HG02970 (cell line): ENCODE data around the gene HSD17B1.
"Not testable (repeated sequence)": the region's sequence is repeated elsewhere in the genome, so short reads cannot be mapped to it uniquely, and the experiment has no call there.

ENCODE experiments used
- ATAC-seq: cut with Tn5 transposase; IDR thresholded peaks from one replicate; pipeline ENCODE4 v1.9.1; 2021; ENCODE audit warnings: mild to moderate bottlenecking, moderate library complexity, moderate number of reproducible peaks; ENCODE audit not compliant: unreplicated experiment, low FRiP score

The HSD17B1 gene

GRCh38 chr17:42552736-42553135 lies at the start of gene HSD17B1:
HSD17B1 (plus strand) TSS chr17:42552923; CDS start chr17:42552934, 11 bp downstream.
- not testable (repeated sequence) for ATAC-seq

DNA sequence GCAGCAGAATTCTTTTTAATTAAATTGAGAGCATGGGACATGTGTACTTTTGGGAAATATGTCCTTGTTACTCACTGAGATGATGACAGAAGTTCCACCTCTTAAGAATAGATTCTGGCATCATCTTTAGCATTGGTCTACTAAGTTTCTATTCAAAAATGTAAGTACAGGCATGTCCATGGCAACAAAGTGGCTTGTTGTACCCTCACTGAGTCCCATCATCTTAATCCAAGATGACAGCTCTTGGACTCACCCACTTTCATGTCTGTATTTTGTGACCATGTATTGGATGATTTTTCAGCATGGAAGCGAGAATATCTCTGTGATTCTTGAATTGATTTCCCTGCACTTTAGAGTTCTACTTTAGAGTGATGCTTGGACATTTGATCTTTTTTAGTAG lies 49.8 kb upstream of the HSD17B1 start:
- ATAC-seq = no peak

GRCh38 chr17:42507671-42508070 lies 45.1 kb upstream of the HSD17B1 start:
- no peak for ATAC-seq

GRCh38 chr17:42508426-42509165 lies 44.1 kb upstream of the HSD17B1 start:
- no peak for ATAC-seq

DNA sequence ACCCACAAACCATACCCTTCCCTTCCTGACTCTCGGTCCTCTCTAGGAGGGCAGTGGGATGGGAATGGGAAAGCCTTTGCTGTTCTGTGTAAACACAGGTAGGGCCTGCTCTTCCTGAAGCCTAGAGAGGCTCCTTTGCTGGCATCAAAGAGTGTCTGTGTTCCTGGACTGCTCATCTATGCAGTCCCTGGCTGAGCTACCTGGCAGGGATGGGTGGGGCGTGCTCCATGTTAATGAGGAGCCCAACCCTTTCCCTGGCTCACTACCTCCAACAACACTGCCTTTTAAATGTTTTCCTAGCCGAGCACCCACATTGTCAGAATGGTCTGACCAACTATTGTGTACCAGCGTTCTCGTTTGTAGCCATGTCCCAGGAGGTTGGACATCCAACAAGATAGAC lies 43.3 kb upstream of the HSD17B1 start:
- ATAC-seq = no peak

- ATAC-seq = no peak
Measured at GRCh38 chr17:42509841-42510240, 42.9 kb upstream of the HSD17B1 start.

DNA sequence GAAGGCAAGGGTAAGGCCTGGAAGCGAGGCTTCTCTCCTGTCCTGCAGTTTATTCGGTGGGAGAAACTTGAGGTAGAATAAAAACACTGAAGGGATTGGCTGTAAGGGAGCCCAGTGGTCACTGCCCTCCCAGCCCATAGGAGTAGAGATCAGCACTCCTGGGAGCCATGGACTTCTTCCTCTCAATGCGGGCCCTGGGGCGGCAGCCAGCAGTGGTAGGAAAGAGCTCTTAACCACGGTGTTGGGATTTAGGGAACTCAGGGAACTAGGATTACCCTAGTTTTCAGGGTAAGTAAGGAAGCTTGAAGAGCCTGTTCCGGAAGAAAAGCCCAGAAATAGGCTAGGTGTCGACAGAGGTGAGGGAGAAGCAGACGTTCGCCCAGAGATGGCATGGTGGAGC lies 40.5 kb upstream of the HSD17B1 start:
- no peak for ATAC-seq

DNA sequence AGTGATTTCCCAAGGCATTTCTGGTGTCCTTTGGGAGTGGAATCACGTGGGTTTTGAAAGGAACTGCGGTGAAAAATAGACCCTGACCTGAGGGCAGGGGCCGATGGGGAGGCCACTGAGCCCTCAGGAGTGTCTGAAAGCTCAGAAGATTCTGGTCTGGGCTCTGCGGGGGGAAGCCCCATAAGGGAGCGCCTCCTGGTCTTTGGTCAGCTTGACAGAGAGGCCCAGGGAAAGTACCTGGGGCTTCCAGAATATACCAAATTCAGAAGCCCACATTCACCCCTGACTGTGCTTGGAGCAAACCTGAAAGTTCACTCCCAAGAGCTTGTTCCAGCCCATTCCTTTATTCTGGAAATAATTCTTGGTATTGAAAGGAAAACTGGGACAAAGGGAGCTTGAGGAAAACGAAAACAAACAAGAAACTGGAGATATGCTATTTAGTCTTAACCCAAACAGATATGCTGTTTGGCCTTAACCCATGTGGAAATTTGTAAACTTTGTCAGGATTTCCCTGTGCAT lies 39.9 kb upstream of the HSD17B1 start:
- ATAC-seq = no peak

DNA sequence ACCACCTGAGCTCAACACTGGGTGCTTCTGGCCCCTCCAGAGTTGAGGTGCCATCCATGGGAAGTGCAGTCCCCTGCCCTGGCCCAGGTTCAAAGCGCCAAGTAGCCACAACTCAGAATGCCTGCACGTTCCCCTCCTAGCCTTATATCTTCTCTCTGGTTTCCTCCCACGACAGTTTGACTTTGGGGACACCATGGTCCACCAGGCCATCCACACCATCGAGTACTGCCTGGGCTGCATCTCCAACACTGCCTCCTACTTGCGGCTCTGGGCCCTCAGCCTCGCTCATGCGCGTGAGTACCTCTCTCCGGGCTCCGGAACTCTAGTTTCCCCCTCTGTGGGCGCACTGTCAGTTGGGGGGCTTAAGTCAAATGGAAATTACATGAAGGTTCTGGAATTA lies 39.0 kb upstream of the HSD17B1 start:
- ATAC-seq = no peak

GRCh38 chr17:42514279-42514678 lies 38.4 kb upstream of the HSD17B1 start:
- ATAC-seq = no peak

DNA sequence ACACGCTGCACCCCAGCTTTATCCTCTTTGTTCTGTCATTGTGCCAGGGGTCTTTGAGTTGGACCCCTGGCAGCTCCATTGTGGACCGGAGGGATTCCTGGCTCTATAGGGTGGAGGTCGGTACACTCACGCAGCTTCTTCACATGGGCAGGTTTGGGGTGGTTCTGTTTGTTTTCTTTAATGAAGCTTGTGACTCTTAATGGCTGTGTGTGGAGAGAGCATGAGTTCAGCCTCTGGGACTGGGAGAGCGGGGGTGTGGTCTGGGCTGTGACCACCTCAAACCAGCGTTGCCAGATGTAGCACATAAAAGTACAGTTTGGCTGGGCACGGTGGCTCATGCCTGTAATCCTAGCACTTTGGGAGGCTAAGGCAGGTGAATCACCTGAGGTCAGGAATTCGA lies 37.9 kb upstream of the HSD17B1 start:
- ATAC-seq = no peak

GRCh38 chr17:42517516-42517915 lies 35.2 kb upstream of the HSD17B1 start:
- ATAC-seq = no peak

- ATAC-seq = no peak
Measured at GRCh38 chr17:42518046-42518754, 34.5 kb upstream of the HSD17B1 start.

- ATAC-seq = no peak
Measured at GRCh38 chr17:42518755-42519545, 33.8 kb upstream of the HSD17B1 start.

DNA sequence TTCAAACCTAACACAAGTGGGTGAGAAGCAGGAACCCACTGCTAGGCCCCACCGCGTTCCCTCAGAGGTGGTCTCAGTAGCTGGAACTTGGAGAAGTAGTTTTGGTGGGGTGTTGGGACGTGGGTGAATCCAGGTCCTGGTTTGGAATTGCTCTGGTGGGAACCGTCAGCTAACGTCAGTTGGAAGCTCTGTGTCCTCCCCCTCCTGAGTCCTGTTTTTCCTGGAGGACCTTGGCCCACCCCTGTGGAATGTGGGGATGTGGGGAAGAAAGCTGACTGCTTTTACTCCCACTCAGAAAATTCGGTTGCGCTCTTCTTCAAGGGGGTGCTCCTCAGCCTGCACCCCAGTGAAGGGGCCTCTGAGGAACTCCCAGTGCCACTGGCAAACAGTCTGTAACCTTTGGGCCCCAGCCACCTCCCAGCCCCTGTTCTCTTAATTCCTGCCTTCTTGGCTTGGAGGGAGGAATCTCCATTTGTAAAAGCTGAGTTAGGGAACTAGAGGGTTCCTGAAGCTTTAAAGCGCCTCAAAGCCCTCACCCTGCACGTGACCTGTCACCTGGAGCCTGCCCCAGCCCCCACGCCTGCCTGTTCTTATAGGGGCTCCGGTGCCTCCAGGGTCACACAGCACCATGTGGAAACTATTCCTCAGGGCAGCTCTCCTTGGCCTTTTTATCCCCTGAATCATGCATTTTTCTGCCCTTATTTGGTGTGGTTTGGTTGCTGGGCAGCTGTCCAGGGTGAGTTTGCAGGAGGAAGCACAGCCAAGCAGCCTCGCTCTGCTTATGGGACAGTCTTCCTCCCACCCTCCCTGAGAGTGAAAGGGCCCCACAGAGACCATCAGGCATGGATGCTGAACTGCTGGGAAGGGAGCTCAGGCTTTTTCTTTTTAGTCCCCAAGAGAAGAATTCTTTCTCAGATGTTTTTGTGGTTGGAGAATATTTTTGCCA lies 32.9 kb upstream of the HSD17B1 start:
- no peak for ATAC-seq

GRCh38 chr17:42520540-42520951 lies 32.2 kb upstream of the HSD17B1 start:
- ATAC-seq = no peak

DNA sequence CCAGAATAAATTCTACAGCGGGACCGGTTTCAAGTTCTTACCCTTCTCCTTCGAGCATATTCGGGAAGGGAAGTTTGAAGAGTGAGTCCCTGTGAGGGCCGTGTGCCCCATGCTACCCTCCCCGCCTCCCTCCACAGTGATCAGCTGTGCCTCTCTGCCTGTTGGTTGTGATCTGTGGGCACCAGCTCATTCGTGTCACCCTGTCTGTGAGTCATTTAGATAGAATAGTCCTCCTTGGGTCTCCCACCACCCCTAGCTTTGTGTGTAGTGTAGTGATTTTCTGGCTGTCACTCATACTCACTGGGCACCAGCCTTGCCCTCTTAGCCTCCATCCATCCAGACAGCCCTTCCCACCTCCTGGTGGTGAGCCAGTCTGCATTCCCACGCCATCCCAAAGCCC lies 31.7 kb upstream of the HSD17B1 start:
- ATAC-seq = no peak

DNA sequence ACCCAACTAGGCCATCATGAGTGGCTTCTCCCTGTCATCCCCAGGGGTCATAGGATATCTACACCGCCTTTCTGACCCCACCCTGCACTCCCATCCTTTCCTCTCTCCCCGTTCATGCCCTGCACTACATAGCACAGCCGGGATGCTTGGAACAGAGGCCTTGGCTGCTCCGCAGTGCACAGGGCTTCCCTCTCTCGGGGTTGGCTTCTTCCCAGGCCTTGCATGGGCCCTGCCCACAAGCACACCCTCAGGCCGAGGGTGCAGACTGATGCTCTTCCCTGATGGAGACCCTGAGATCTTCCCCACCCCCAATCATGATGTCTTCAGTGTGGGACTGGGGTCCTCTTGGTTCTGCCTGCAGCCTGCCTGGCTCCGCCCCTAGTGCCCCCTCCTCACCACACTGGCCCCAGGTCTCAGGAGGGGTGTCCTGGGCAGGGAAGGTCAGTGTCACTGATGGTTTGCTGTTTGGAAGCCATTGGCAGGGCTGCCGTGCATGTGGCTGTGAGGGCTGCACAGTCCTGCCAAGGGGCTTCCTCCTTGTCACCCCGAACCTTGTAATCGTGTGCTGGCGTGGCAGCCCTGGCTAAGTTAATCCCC lies 31.0 kb upstream of the HSD17B1 start:
- no peak for ATAC-seq

DNA sequence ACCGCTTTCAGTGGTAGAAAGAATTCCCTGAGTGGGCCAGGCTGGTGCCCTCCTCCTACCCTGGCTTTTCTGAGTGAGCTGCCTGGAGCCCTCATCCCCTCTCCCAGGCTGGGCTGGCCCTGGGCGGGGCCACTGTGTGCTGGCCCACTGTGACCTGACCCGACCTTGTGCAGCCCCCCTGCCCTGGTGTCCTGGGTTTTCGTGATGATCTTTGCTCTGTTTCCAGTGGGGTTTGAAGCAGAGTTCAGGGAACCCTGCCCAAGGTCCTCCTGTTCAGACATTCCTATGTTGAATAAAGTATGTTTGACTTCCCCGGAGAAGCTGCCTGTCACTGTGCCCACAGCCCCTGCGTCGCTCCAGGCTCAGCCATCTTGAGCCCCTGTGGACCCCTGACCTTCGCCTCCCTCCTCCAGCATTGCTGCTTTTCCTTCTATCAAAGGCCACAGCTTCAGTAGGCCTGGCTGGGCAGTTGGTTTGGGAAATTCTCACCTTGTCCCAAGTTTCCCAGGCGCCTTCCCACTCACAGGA lies 30.4 kb upstream of the HSD17B1 start:
- ATAC-seq = no peak
